ENCODE results near the gene LRP1B.

- TF ChIP-seq, protein P1, sequence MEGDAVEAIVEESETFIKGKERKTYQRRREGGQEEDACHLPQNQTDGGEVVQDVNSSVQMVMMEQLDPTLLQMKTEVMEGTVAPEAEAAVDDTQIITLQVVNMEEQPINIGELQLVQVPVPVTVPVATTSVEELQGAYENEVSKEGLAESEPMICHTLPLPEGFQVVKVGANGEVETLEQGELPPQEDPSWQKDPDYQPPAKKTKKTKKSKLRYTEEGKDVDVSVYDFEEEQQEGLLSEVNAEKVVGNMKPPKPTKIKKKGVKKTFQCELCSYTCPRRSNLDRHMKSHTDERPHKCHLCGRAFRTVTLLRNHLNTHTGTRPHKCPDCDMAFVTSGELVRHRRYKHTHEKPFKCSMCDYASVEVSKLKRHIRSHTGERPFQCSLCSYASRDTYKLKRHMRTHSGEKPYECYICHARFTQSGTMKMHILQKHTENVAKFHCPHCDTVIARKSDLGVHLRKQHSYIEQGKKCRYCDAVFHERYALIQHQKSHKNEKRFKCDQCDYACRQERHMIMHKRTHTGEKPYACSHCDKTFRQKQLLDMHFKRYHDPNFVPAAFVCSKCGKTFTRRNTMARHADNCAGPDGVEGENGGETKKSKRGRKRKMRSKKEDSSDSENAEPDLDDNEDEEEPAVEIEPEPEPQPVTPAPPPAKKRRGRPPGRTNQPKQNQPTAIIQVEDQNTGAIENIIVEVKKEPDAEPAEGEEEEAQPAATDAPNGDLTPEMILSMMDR (IDR thresholded peaks at IDR 0.05), result no peak
- TF ChIP-seq POLR2A (IDR thresholded peaks at IDR 0.05), result no peak
Observed at GRCh38 chr2:140417504-140417903, 1713.3 kb downstream of the LRP1B start.
